DND-41 (cell line): ENCODE results near the gene FLT3.

Source experiments
- ATAC-seq: fragments of 200-7000 bp; cut with Tn5 transposase; 3 replicates; pipeline ENCODE4 v1.9.1; 2021; ENCODE audit warnings: low read depth; ENCODE audit not compliant: insufficient read depth
- DNase-seq: peaks from one replicate; pipeline ENCODE4 v3.0.0-alpha.2; 2020
- H2AFZ ChIP-seq: 2 replicates; pipeline ENCODE4 v1.6.0; 2012; ENCODE audit warnings: low read depth, low read length
- H3K27ac ChIP-seq: 2 replicates; pipeline ENCODE4 v1.5.1; 2012; ENCODE audit warnings: low read length, inconsistent platforms
- H3K27me3 ChIP-seq: fragments of 200-600 bp; sonication (generic); 2 replicates; pipeline ENCODE4 v1.6.0; 2012; ENCODE audit warnings: low read length, mild to moderate bottlenecking, inconsistent platforms; ENCODE audit not compliant: insufficient read depth, poor library complexity
- H3K36me3 ChIP-seq: 2 replicates; pipeline ENCODE4 v1.5.1; 2012; ENCODE audit warnings: low read length, inconsistent platforms; ENCODE audit not compliant: insufficient read depth
- H3K4me1 ChIP-seq: 2 replicates; pipeline ENCODE4 v1.5.1; 2012; ENCODE audit warnings: mild to moderate bottlenecking, low read length; ENCODE audit not compliant: insufficient read depth
- H3K4me2 ChIP-seq: 2 replicates; pipeline ENCODE4 v1.6.0; 2012; ENCODE audit warnings: mild to moderate bottlenecking, moderate library complexity, low read length, inconsistent platforms; ENCODE audit not compliant: insufficient read depth
- H3K4me3 ChIP-seq, 2 experiments: fragments of 200-600 bp in 1 of 2; shearing (Covaris generic) in 1 of 2; 2 replicates each; pipeline ENCODE4 v1.5.1; 2012 to 2016; ENCODE audit warnings: inconsistent platforms in 2 of 2, low read length in 2 of 2, mild to moderate bottlenecking in 2 of 2, low read depth in 1 of 2, moderate library complexity in 1 of 2
- H3K79me2 ChIP-seq: 2 replicates; pipeline ENCODE4 v1.6.0; 2012; ENCODE audit warnings: low read length, inconsistent platforms; ENCODE audit not compliant: insufficient read depth
- H3K9ac ChIP-seq: 2 replicates; pipeline ENCODE4 v1.6.0; 2012; ENCODE audit warnings: low read depth, mild to moderate bottlenecking, inconsistent platforms, low read length, moderate library complexity
- H3K9me3 ChIP-seq: 2 replicates; pipeline ENCODE4 v1.5.1; 2012; ENCODE audit warnings: low read length, moderate library complexity, mild to moderate bottlenecking, inconsistent platforms; ENCODE audit not compliant: insufficient read depth, severe bottlenecking
- H4K20me1 ChIP-seq: 2 replicates; pipeline ENCODE4 v1.6.0; 2012; ENCODE audit warnings: low read length; ENCODE audit not compliant: insufficient read depth
- EZH2 ChIP-seq: IDR thresholded peaks from 3 replicates; pipeline ENCODE4 v1.6.1; 2012; ENCODE audit warnings: borderline replicate concordance, low read depth, mild to moderate bottlenecking, moderate library complexity, low read length, inconsistent platforms; ENCODE audit not compliant: severe bottlenecking
- TF ChIP-seq, protein P1 (sequence below): IDR thresholded peaks from 2 replicates; pipeline ENCODE4 v1.5.1; 2012; ENCODE audit warnings: borderline replicate concordance, low read length, moderate library complexity, mild to moderate bottlenecking; ENCODE audit not compliant: poor library complexity, severe bottlenecking; ENCODE audit errors: extremely low read depth

FLT3 gene

GRCh38 chr13:28140433-28141125 lies 40.2 kb upstream of the FLT3 start:
- peak overlapping the region; percentile 75 for H3K4me2 ChIP-seq
- H3K9me3 ChIP-seq, result no peaks in the 10 kb centered on the region
- H3K36me3 ChIP-seq, result peaks cover 5% of the 10 kb centered on the region; the same call in 1 of the 2 replicates
- H3K79me2 ChIP-seq, result peaks cover 90% of the 10 kb centered on the region
- H3K27ac ChIP-seq, result peak overlapping the region; percentile 83
- peak overlapping the region; percentile 100 for H3K9ac ChIP-seq
- no peak for DNase-seq
- H3K4me1 ChIP-seq, result peaks cover 55% of the 10 kb centered on the region
- H2AFZ ChIP-seq, result no peak overlapping the region
- H4K20me1 ChIP-seq, result peaks cover 57% of the 10 kb centered on the region
- ATAC-seq, result no peak
- TF ChIP-seq EZH2, result no peak
- TF ChIP-seq, protein P1, sequence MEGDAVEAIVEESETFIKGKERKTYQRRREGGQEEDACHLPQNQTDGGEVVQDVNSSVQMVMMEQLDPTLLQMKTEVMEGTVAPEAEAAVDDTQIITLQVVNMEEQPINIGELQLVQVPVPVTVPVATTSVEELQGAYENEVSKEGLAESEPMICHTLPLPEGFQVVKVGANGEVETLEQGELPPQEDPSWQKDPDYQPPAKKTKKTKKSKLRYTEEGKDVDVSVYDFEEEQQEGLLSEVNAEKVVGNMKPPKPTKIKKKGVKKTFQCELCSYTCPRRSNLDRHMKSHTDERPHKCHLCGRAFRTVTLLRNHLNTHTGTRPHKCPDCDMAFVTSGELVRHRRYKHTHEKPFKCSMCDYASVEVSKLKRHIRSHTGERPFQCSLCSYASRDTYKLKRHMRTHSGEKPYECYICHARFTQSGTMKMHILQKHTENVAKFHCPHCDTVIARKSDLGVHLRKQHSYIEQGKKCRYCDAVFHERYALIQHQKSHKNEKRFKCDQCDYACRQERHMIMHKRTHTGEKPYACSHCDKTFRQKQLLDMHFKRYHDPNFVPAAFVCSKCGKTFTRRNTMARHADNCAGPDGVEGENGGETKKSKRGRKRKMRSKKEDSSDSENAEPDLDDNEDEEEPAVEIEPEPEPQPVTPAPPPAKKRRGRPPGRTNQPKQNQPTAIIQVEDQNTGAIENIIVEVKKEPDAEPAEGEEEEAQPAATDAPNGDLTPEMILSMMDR, result no peak
- H3K27me3 ChIP-seq, result no peaks in the 10 kb centered on the region
- peak overlapping the region; percentile 31 to 61; a peak in 3 of 4 replicates for H3K4me3 ChIP-seq

DNA sequence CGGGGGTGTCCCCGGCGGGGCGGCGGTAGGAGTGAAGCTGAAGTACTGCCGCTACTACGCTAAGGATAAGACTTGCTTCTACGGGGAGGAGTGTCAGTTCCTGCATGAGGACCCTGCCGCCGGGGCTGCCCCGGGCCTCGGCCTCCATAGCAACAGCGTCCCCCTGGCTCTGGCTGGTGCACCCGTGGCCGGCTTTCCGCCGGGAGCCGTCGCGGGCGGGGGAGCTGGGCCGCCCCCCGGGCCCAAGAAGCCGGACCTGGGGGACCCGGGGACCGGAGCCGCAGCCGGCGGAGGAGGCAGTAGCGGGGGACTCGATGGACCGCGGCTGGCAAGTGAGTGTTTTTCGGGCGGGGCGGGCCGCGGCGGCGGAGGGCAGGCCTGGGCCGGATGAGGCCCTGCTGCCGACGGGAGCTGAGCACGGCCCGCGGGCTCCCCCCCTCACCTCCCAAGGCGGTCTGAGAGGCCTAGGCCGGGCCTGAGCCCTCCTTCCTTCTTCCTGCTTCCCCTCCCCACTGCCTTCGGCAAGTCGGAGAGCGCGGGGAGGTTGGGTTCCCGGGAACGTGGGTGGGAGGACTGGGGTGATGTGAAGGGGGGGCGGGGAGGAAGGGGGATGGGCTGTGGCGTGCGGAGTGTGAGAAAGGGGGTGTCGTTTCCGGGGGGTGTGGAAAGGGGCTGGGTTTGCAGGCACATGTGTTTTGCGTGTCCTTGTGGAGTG lies 38.5 kb upstream of the FLT3 start:
- peak overlapping the region; percentile 68 for H2AFZ ChIP-seq
- H3K79me2 ChIP-seq, result peaks cover 73% of the 10 kb centered on the region
- no peaks in the 10 kb centered on the region for H3K9me3 ChIP-seq
- DNase-seq, result peak; percentile 95
- peak overlapping the region; percentile 75 for H3K4me2 ChIP-seq
- peak; percentile 80 for ATAC-seq
- no peaks in the 10 kb centered on the region for H3K27me3 ChIP-seq
- peak overlapping the region; percentile 50 to 61 for H3K4me3 ChIP-seq
- peak overlapping the region; percentile 100 for H3K9ac ChIP-seq
- H4K20me1 ChIP-seq, result peaks cover 43% of the 10 kb centered on the region
- H3K4me1 ChIP-seq, result peaks cover 48% of the 10 kb centered on the region
- no peaks in the 10 kb centered on the region; the same call in 1 of the 2 replicates for H3K36me3 ChIP-seq
- H3K27ac ChIP-seq, result peak overlapping the region; percentile 83
- TF ChIP-seq, protein P1, result no peak
- TF ChIP-seq EZH2, result no peak

DNA sequence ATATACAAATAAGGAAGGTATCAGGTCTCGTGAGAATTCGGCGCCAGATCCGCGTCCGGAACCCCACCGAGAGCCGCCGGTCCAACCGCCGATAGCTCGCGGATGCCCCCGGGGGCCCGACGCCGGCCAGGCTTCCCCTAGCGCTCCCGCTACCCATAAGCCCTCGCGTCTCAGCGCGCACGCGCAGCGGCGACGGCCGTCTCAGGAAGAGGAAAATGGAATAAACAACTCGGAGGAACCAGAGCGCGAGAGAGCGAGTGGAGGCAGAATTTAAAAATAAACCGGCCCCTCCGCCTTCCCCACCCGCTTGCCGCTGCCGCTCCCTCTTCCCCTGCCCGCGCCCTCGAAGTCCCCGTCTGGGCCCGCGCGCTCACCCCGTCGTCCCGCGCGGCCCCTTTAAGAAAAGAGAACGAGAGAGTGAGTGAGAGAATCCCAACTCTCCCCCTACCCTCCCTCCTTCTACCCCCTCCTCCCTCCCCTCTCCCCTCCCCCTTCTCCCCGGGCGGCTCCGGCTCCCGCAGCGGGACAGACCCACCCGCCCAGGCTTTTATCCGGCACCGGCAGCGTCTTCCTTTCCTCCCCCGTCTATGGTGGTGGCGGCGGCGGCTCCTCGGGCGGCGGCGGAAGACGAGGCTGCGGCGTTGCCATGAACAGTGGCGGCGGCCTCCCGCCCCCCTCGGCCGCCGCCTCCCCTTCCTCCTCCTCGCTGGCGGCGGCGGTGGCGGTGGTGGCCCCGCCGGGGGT lies 37.8 kb upstream of the FLT3 start, which contains the start of gene PAN3:
TSS of gene PAN3 (plus strand) at position 534 of the 744 bp plus-strand sequence. CDS start at position 647, 113 bp downstream.
- Histone ChIP-seq H3K9me3 (no peaks in the 10 kb centered on the region), H2AFZ (peak within 1 kb of the TSS; percentile 74), H3K4me3 (peak within 1 kb of the TSS; percentile 50 to 61), H3K27me3 (no peaks in the 10 kb centered on the region), H3K27ac (peak within 1 kb of the TSS; percentile 83), H3K4me1 (peaks cover 45% of the 10 kb centered on the region), H3K36me3 (no peaks in the 10 kb centered on the region; the same call in 1 of the 2 replicates), H3K9ac (peak within 1 kb of the TSS; percentile 100), H3K79me2 (peaks cover 66% of the 10 kb centered on the region), H4K20me1 (peaks cover 36% of the 10 kb centered on the region), H3K4me2 (peak within 1 kb of the TSS; percentile 75)
- TF ChIP-seq, protein P1, result peak; percentile 31
- TF ChIP-seq EZH2, result no peak
- ATAC-seq (peak; percentile 60), DNase-seq (peak; percentile 93)
